Hematopoietic multipotent progenitor cell treated with erythropoietin and hydrocortisone succinate and interleukin-3 and kit ligand, for 15 days (in vitro differentiated cells): ENCODE data around the gene GPC5.
"Not testable (repeated sequence)": the region's sequence is repeated elsewhere in the genome, so short reads cannot be mapped to it uniquely, and the experiment has no call there.

Source experiments
- DNase-seq: peaks from one replicate; pipeline ENCODE4 v3.0.0-alpha.2; 2015; ENCODE audit warnings: low spot score

GPC5 gene

DNA sequence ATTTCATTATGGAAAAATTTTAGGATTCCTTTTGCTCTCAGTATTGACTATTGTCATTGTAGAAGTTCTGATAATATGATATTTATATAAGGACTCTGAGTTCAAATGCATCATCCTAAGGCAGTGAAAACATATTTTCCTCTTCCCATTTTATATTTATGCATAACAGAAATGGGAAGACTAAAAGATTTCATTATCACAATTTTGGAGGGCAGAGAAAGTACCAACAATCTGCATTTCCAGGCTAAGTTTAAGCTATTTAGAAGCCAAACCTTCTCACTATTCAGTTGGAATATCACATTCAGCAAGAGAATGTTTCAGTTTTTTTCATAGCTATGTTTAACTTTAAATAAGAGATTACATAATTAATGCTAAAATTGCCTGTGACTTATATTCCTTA is 1269.7 kb downstream of the GPC5 start:
- no peak for DNase-seq

DNA sequence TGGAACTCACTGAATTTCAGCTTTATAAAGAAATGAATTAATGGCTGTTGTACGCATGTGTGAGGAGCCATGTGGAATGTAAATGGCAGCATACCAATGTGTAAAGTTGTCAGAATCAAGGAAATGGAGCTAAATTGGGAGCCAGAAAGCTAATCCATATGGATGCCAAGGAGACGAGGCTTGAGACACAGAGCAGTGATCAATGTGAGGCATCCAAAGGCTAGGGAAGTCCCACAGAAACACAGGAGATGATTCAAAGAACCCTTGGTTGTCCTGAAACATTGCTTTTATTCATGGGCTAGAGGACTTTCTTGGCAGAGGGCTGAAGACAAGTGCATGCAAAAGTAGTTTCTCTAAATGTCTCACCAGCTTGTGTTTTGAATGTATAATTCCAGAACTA is 1271.7 kb downstream of the GPC5 start:
- no peak for DNase-seq

- no peak for DNase-seq
Measured at GRCh38 chr13:92671821-92672220, 1273.4 kb downstream of the GPC5 start.

- DNase-seq = no peak
Measured at GRCh38 chr13:92676246-92676645, 1277.8 kb downstream of the GPC5 start.

GRCh38 chr13:92677571-92677970 is 1279.2 kb downstream of the GPC5 start:
- DNase-seq = no peak

DNA sequence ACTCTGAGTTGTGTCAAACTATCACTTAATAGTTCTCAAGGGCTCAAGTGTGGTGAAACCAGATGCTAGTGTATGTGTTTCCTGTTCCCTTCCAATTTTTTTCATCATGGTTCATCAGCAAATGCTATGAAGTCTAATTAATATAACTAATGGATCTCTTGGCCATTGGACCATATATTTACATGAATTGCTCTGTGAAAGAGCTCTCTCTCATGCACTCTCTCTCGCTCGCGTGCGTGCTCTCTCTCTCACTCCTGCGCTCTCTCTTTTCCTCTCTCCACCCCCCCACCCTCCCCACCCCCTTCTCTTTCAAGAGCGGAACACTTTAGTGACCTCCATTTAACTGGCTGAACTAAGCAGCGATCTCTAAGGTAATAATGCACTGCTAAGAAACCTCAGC is 1281.2 kb downstream of the GPC5 start:
- DNase-seq = no peak

DNA sequence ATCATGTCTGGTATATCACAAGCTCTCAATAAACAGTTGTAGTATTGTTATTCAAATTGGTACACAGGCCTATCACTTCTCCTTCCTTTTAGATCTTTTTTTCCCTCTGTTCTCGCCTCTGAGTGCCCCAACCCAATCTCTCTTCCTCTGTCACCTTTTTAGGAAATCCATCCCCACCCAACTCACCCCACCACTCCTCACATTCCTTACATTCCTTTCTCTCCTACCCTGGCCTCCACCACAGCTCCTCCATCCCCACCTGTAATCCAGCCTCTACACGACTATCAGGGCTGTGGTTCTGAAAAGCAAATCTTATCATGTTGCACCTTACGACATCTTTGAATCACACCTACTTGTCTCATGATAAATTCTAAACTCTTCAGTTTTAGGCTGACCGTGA is 1282.8 kb downstream of the GPC5 start:
- no peak for DNase-seq

- DNase-seq = no peak
Measured at GRCh38 chr13:92682832-92683517, 1284.6 kb downstream of the GPC5 start.

- no peak for DNase-seq
Measured at GRCh38 chr13:92694047-92694446, 1295.6 kb downstream of the GPC5 start.

- DNase-seq = not testable (repeated sequence)
Measured at GRCh38 chr13:92695827-92696226, 1297.4 kb downstream of the GPC5 start.

GRCh38 chr13:92716749-92717148 is 1318.3 kb downstream of the GPC5 start:
- no peak for DNase-seq

DNA sequence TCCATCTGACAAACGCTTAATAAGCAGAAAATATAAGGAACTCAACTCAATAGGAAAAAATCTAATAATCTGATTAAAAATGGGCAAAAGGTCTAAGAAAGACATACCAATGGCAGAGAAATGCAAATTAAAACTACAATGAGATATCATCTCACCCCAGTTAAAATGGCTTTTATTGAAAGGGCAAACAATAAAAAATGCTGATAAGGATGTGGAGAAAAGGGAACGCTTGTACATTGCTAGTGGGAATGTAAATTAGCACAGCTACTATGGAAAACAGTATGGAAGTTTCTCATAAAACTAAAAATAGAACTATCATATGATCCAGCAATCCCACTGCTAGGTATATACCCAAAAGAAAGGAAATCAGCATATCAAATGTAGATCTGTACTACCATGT is 1319.4 kb downstream of the GPC5 start:
- no peak for DNase-seq

DNA sequence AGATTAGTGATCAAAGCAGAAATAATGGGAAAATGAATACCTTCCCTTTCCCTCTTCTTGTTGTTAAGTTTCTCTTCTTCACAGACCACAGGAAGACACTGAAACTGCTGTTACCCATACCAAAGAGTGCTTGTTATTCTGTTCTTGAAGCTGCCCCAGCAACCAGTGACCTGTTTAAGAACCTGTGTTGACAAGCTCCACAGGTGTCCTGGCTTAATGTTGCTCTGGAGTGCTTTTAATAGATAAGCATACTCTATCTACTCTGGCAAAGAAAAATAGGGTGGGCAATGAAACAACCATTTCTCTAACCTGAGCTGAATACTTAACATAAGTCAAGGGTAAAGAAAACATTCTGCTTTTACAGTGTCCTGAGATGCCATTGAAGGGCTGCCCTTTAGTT is 1321.4 kb downstream of the GPC5 start:
- no peak for DNase-seq

DNA sequence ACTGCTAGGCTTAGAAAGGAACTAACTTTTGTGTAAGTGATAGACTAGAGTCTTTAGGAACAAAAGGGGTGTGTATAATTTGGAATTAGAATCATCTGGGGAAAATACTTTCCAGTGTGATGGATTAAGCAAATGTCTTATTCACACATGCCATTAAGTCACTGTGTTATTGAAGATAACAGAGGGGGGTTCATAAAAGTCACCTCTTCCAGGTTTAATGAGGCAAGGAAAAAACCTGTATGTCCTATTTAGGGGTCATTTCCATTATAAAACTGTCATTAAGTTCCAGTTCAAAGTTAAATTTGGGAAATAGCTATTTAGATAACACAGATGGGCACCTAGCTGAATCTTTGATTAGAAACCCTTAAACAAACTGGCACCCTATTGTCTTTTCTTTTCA is 1323.2 kb downstream of the GPC5 start:
- DNase-seq = no peak

DNA sequence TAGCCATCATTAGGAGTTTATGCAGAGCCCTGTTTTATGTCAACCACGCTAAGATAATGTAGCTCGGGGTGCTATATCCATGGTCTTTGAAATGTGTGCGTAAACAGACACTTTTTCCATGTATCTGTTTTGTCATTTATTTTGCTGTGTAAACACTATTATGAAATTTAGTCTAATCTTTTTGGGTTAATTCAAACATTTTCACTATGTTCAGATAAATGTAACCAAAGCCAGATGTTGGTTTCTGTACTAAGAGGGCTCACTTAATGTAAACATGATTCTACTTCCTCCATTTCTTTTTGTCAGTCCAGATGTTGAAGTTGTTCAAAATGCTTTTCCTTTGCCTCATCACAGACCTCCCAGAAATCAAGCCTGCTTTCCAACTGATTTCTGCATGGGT is 1328.7 kb downstream of the GPC5 start:
- DNase-seq = no peak

DNA sequence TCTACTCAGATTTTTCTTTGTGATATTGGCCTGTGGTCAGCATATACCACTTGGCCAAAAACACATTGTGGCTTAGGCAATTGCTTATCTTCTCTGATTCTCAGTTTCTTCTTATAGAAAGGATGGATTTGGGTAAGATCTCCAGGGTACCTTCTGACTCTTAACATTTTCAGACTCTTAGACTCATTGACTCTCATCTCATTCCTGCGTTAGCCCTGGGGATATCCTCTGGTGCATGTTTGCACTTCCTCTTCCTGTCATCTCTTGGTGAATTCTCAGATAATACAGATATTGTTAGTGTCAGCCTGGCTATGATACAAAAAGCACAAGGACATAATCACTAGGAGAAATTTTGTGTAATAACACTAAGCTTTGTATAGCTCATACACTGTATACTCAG is 1335.6 kb downstream of the GPC5 start:
- no peak for DNase-seq

DNA sequence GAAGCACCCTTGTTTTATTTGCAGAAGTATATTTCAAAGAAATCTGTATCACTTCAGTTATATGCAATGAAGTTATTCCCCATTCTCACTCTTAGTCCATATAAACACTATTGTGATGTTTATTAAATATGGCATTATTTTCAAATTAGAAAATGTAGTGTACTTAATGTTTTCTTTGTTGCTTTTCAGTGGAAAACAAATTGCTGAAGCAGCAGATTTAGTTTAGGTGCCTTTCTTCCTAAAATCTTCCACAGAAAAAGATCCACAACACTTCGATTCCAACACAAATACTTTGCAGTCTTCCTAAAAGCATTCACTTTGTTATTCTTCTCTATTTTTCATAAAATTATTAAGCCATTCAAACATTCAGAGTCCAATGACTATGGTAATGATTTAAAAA is 1336.1 kb downstream of the GPC5 start:
- DNase-seq = no peak

GRCh38 chr13:92735909-92736308 is 1337.5 kb downstream of the GPC5 start:
- DNase-seq = no peak

DNA sequence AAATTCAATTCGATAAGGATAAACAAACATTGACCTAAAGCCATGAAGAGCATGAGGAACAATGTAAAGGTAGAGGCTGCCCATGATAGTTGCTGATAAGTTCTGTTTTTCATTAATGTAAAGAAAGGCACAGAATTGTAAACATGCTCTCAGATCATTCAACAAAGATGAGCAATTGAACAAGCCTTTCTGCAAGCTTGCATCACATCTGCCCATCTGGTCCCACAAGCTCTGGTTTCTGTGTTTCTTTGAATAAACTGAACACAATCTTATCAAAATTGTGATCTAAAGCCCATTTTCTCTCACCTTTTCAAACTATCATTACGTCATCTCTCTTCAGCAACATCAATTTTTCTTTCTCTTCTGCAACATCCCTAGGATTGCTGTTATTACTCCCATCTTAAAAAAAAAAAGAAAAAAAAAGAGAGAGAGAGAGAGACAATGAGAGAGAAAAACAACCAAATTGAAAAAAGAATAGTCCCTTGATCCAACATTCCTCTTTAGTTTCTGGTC is 1340.9 kb downstream of the GPC5 start:
- DNase-seq = no peak

DNA sequence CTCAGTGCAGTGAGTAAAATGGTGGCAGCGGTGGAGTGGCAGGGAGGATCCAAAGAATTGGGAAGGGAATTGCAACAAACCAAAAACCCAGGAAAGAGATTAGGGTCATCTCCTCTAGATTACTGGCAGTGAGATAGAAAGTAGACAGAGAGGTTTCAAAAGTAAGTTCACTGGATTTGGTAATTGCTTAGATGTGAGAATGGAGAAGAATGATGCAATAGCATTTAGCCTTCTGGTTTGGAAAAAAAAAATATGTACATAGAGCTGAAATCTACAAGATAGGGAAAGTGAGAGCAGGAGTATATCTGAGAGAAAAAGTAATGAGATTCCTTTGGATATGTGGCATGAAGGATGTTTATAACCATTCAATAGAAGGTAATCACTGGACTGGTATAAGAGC is 1345.6 kb downstream of the GPC5 start:
- DNase-seq = no peak

DNA sequence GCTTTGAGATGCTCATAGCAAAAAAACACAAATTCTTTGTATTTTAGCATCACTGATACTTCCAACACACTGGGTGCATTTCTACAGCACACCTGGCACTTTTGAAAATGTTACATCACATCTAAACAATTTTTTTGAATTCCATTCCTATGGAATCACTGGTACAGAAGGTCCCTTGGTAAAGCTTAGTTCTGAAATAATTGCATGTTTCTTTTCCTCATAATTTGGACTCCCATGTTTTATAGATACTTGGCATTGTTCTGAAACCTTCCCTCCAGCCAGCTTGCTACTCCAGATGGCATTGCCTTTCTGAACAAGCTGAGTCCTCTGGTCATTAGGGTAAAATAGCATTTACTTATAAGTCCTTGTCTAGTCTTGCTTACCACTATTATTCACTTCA is 1346.8 kb downstream of the GPC5 start:
- DNase-seq = no peak

DNA sequence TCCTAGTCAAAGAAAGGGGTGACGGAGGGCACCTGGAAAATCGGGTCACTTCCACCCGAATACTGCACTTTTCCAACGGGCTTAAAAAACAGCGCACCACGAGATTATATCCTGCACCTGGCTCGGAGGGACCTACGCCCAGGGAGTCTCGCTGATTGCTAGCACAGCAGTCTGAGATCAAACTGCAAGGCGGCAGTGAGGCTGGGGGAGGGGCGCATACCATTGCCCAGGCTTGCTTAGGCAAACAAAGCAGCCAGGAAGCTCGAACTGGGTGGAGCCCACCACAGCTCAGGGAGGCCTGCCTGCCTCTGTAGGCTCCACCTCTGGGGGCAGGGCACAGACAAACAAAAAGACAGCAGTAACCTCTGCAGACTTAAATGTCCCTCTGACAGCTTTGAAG is 1354.3 kb downstream of the GPC5 start:
- not testable (repeated sequence) for DNase-seq

DNA sequence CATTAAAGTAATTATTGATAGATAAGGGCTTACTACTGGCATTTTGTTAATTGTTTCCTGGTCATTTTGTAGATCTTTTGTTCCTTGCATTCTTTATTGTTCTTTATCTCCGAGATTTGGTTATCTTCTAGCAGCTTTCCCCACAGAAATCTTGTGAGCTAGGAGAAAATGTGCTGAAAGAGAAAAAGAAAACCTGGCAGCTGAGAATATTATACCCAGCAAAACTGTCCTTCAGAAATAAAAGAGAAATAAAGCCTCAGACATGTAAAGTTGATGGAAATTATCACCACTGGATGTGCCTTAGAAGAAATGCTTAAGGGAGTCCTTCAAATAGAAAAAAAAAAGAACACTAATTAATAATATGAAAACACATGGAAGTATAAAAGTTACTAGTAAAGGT is 1363.3 kb downstream of the GPC5 start:
- no peak for DNase-seq

- no peak for DNase-seq
Measured at GRCh38 chr13:92767468-92767867, 1369.0 kb downstream of the GPC5 start.
